NCI-H187 (cell line): Measurements from ENCODE around the gene PALD1.
"Not testable (repeated sequence)": the region's sequence is repeated elsewhere in the genome, so short reads cannot be mapped to it uniquely, and the experiment has no call there.

Experiments
- DNase-seq, 2 experiments: peaks; one replicate each; lab custom pipeline; 2025; lab: John Stamatoyannopoulos, UW

Gene PALD1

GRCh38 chr10:70482982-70483760, 4.6 kb downstream of the PALD1 start:
- no peak for DNase-seq

DNA sequence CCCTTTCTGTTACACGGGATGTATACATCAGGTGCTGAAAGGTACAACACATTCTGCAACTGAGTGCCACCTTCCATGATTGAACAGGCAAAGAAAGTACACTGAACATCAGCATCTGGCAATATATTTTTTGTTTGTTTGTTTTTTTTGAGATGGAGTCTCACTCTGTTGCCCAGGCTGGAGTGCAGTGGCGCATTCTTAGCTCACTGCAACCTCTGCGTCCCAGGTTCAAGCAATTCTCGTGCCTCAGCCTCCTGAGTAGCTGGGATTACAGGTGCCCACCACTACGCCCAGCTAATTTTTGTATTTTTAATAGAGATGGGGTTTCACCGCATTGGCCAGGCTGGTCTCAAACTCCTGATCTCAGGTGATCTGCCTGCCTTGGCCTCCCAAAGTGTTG, 5.3 kb downstream of the PALD1 start:
- not testable (repeated sequence) for DNase-seq

DNA sequence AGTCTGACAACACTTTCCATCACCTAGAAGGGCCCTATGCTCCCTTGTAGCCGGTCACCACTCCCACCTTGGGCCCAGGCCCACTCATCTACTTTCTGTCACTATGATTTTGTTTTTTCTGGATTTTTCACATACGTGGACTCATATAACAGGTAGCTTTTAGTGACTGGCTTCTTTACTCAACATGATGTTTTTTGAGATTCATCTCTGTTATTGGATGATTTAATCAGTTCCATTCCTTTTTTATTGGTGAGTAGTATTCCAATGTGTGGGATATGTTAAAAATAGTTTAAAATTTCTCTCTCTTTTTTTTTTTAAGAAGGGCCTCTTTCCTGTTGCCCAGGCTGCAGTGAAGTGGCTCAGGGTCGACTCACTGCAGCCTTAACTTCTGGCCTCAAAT, 9.3 kb downstream of the PALD1 start:
- no peak for DNase-seq

DNA sequence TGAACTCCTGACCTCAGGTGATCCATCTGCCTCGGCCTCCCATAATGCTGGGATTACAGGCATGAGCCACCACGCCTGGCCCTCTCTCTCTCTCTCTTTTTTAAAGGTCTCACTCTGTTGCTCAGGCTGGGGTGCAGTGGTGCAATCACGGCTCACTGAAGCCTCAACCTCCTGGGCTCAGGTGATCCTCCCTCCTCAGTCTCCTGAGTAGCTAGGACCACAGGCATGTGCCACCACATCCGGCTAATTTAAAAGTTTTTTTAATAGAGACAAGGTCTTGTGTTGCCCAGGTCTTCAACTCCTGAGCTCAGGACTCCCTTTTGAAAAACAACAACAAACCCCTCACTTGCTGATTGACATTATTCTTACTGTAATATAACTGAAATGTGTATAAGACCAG, 11.6 kb downstream of the PALD1 start:
- no peak for DNase-seq

- DNase-seq, result no peak
These were observed 13.0 kb downstream of the PALD1 start for GRCh38 chr10:70491614-70492013.

GRCh38 chr10:70492786-70493659, 14.5 kb downstream of the PALD1 start:
- DNase-seq, result no peak

- DNase-seq, result no peak
These were observed 15.2 kb downstream of the PALD1 start for GRCh38 chr10:70493660-70494234.

- DNase-seq, result no peak
These were observed 16.0 kb downstream of the PALD1 start for GRCh38 chr10:70494536-70494935.

DNA sequence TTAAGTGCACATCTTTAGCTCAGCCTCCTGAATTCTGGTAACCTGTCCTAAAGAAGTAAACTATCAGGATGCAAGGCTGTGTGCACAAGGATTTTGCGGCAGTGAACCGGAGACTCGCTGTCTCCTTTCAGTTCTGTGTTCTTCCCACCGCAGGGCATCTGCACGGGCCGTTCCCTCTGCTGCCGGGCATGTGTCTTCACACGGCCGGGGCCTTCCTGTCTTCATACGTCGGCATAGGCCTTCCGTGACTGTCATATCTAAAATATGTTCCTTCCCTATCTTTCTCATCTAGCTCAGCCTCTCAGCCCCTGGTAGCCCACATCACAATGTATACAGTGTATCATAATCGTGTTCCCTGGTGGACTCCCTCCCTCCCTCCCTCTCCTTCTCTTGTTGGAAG, 16.4 kb downstream of the PALD1 start:
- no peak for DNase-seq

DNA sequence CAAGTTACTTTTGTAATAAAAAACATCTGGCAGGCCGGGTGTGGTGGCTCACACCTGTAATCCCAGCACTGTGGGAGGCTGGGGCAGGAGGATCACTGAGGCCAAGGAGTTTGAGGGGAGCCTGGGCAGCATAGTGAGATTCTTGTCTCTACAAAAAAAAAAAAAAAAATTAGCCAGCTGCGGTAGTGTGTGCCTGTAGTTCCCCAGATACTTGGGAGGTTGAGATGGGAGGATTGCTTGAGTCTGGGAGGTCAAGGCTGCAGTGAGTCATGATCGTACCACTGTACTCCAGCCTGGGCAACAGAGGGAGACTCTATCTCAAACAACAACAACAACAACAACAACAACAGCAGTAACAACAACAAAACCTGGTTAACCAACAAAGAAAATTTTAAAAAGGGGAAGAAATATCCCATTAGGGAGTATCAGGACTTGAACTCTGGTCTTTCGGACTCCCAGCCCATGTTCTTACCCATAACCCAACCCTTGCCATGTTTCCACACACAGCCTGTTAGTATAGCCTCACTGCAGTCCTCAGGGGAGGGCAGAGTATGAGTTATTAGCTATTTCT, 17.2 kb downstream of the PALD1 start:
- no peak for DNase-seq

DNA sequence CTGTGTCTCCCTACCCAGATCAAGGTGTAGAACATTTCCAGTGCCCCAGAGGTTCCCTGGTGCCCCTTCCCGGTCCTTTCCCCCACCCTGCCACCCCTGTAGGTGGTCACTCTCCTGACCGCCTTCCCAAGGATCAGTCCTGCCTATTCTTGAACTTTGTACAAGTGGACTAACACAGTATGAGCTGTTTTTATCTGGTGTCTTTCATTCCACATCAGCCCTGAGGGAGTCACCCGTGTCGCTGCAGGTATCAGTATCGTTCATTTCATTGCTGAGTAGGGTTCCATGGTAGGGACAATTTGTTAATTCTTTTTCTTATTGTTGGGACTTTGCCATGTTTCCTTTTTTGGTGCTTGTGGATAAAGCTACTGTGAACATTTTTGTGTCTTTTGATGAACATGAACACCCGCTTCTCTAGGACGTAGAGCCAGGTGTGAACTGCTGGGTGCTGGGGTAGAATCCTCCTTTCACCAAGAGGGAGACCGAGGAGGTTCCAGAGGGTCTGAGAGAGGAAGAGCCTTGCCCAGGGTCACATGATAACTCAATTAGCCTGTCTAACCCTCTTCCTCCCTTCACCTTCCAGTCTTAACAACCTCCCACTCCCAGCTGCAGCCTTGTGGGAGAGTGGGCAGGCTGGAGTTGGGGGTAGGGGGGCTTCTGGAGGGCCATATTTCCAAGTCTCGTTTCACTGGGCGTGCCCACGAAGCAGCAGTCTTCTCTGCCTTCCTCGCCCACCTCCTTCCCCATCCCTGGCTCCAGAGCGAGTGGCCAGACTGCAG, 18.0 kb downstream of the PALD1 start:
- DNase-seq, result no peak

GRCh38 chr10:70497120-70497545, 18.6 kb downstream of the PALD1 start:
- DNase-seq, result no peak

GRCh38 chr10:70498970-70499835, 20.6 kb downstream of the PALD1 start:
- DNase-seq, result no peak

- DNase-seq, result no peak
These were observed 21.2 kb downstream of the PALD1 start for GRCh38 chr10:70499836-70500167.

GRCh38 chr10:70500368-70500767, 21.8 kb downstream of the PALD1 start:
- DNase-seq, result no peak

GRCh38 chr10:70500812-70501301, 22.3 kb downstream of the PALD1 start:
- no peak for DNase-seq

GRCh38 chr10:70502406-70502805, 23.8 kb downstream of the PALD1 start:
- DNase-seq, result no peak

DNA sequence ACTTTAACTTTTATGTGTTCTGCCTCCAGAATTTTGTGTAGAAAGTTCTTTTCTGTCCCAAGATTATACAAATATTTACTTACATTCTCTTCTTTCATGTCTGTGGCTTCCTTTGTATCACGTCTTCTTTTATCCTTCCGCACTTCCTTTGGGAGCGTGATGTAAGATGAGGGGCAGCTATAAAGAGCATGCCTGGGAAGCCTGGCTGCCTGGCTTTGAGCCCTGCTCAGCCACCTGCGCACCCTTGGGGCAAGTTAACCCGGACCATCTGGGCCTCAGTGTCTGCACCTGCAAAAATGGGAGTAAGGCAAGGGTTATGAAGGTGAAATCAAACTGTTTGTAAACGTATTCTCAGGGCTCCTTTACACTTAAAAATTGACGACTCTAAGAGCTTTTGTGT, 25.2 kb downstream of the PALD1 start:
- DNase-seq, result no peak

DNA sequence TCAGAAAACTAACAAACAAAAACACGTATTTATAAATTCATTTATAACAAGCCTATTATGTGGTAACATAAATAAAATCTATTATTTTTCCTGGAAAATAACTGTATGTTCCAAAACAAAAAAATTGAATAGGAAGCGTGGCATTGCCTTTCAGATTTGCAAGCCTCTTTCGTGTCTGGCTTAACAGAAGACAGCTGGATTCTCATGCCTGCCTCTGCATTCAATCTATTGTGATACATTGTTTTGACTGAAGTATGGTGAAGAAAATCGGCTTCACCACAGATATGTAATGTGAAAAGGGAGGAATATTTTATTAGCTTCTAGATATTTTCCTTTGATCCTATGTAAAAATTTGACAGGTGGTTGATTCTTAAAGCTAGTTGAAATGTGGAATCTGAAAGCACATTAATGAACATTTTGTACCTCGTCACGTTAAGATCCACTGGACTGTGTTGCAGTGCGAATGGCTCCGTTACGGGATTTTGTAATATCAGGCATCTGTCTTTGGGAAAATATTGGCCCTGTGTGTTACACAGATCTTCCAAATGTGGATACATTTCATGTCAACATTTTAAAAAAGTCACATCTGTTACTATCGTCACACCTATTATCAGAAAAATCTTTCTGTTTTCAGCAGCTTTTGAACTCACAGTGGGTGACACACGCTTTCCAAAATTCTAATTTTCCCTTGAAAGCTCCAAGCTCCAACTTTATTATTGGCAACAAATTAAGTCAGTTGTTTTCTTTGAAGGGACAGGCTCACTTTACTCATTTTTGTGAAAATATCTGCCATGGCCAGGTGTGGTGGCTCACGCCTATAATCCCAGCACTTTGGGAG, 26.2 kb downstream of the PALD1 start:
- DNase-seq, result no peak

DNA sequence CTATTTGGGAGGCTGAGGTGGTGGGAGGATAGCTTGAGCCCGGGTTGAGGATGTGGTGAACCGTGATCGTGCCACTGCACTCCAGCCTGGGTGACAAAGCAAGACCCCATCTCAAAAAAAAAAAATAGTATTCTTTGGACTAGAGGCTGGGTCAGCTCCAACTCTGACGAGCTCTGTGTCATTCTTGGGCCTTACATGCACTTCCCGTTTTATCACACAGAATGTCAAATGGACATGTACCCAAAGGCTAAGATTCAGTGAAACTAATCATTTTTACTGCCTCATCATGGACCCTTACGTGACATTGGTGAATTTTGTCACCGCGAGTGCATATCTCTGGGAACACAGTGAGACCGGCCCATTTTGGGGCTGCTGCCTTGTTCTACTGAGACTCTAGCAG, 27.3 kb downstream of the PALD1 start:
- no peak for DNase-seq
